ENCODE measurements around the gene A4GNT.
"Not testable (repeated sequence)": the region's sequence is repeated elsewhere in the genome, so short reads cannot be mapped to it uniquely, and the experiment has no call there.

Gene A4GNT

GRCh38 chr3:138118612-138119422, 13.4 kb downstream of the A4GNT start:
- peak; percentile 64 for DNase-seq

- DNase-seq = peak; percentile 54
These were observed 16.9 kb downstream of the A4GNT start, which contains the start of gene DZIP1L for GRCh38 chr3:138114988-138115971. DZIP1L (minus strand) TSS chr3:138115608; CDS start chr3:138103971, 11,637 bp downstream.

- DNase-seq = no peak
These were observed 17.7 kb downstream of the A4GNT start for GRCh38 chr3:138114431-138114918.

DNA sequence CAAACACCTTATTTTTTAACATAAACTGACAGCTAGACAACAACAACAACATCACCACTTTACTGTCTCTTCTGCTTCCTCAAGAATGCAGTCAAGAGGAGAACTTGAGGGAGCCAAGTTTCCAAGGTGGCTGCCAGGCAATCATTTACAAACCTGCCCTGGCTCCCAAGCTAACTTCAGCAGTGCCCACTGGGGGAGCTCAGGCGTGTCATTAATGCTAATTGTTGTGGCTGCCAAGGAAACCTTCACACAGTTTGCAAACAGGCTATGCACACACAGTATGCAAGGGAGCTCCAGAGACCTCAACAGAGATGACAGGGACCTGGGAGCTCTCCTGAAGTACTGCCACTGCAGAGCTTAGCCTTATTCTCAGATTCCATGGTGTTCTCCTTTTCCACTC, 18.9 kb downstream of the A4GNT start:
- DNase-seq = peak; percentile 65

DNA sequence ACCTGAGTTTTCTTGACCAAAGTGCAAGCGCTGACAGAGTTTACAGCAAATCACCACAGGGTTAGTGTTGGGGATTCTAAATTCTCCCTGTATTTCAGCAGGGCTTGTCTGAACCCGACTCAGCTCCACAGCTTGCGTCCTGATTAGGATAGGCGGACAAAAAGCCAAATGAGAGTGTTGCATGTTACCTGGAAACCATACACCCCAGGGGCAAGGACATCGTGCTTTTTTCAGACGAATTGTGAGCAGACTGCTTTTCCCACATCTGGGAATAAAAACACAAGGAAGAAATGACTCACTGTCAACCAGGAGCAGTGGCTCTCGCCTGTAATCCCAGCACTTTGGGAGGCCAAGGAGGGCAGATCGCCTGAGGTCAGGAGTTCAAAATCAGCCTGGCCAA, 19.8 kb downstream of the A4GNT start:
- DNase-seq = no peak

GRCh38 chr3:138105598-138105997, 26.6 kb downstream of the A4GNT start:
- DNase-seq = no peak

GRCh38 chr3:138103466-138103865, 28.7 kb downstream of the A4GNT start:
- DNase-seq = no peak

DNA sequence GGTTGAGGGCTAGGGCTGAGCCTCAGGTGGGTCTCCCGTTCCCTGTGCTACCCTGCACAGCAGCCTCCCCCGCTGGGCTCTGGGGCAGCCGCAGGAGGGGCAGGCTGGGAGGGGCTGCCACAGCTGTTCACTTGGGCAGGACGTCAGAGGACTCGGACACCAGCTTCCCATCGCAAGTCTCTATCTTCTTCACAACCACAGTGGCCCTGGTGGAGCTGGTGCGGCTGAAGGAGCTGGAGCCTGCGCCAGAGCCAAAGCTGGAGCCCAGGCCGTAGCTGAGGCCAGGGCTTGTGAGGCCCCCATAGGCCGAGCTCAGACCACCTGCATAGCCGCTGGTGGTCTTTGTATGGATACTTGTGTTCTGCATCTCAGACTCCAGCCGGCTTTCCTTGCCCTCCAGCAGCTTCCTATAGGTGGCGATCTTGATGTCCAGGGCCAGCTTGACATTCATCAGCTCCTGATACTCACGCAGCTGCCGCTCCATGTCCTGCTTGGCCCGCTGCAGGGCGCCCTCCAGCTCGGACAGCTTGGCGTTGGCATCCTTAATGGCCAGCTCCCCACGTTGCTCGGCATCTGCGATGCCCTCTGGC, 30.7 kb downstream of the A4GNT start:
- not testable (repeated sequence) for DNase-seq

DNA sequence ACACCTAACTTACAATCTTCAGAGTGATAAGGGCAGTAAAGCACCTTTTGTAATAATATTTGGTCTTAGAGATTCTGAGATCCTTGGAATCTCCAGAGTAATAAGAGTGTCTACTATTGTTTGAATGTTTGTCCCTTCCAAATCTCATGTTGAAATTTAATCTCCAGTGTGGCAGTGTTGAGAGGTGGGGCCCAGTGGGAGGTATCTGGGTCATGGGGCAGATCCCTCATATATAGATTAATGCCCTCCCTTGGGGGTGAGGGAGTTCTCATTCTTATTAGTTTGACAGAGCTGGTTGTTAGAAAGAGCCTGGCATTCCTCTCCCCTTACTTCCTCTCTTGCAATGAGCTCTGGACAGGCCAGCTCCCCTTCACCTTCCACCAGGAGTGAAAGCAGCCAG, 32.8 kb downstream of the A4GNT start:
- DNase-seq = no peak

GRCh38 chr3:138097192-138098172, 34.7 kb downstream of the A4GNT start:
- DNase-seq = no peak

GRCh38 chr3:138093721-138094120, 38.5 kb downstream of the A4GNT start:
- DNase-seq = no peak

- no peak for DNase-seq
These were observed 40.2 kb downstream of the A4GNT start for GRCh38 chr3:138092023-138092422.

- DNase-seq = no peak
These were observed 43.1 kb downstream of the A4GNT start for GRCh38 chr3:138089091-138089490.

- not testable (repeated sequence) for DNase-seq
These were observed 46.4 kb downstream of the A4GNT start for GRCh38 chr3:138085745-138086144.

DNA sequence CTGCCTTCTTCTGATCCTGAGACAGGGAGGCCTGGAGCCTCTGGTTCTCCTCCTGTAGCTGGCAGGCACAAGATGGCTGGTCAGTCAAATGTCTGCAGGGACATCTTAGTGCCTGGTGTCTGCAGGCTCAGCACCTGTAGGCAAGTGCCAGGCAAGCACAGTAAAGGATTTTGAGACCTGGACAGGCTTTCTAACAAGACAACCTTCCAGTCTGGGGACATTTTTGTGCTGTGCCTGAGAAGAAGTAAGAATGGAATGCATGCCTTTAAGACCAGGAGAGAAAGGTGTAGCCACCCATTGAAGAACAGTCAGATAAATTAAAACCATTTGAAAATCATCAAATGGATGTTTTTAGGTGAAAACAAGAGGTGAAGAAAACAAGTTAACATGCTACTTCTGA, 48.0 kb downstream of the A4GNT start:
- no peak for DNase-seq

- DNase-seq = no peak
These were observed 49.2 kb downstream of the A4GNT start for GRCh38 chr3:138082992-138083386.

GRCh38 chr3:138082085-138082991, 49.9 kb downstream of the A4GNT start:
- DNase-seq = no peak

- no peak for DNase-seq
These were observed 50.7 kb downstream of the A4GNT start for GRCh38 chr3:138081371-138082084.

DNA sequence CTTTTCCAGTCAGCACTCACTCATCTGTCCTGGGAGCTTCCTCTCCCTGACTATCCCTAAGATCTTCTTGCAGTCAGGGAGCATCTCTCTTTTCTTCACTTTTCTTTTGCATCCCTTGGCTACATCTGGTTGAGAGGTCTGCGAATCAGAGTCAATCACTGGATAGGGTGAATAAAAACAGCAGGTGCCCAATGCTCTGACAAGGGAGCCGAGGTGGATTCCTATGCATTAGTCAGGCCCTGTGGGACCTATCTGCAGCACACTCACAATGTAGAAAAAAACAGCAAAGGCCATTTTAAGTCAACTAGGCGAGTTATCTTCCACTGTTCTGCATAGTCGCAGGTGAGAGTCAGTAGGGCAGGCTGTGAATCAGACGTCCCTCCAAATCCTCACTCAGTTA, 52.3 kb downstream of the A4GNT start:
- DNase-seq = no peak

GRCh38 chr3:138078901-138079344, 53.3 kb downstream of the A4GNT start:
- no peak for DNase-seq
